Raji (cell line): ENCODE results near the gene LPO.

ENCODE experiments used
- POLR2A ChIP-seq: IDR thresholded peaks from 2 replicates; pipeline ENCODE4 v1.6.1; 2011; ENCODE audit warnings: low read depth, low read length, control low read depth; ENCODE audit not compliant: insufficient read depth

LPO gene

GRCh38 chr17:58277107-58277801, 38.9 kb downstream of the LPO start:
- TF ChIP-seq POLR2A, result no peak

- no peak for TF ChIP-seq POLR2A
These were observed 39.6 kb downstream of the LPO start for GRCh38 chr17:58277802-58278595.

- no peak for TF ChIP-seq POLR2A
These were observed 40.3 kb downstream of the LPO start for GRCh38 chr17:58278661-58279015.

- TF ChIP-seq POLR2A, result no peak
These were observed 40.8 kb downstream of the LPO start for GRCh38 chr17:58279016-58279711.

- no peak for TF ChIP-seq POLR2A
These were observed 41.5 kb downstream of the LPO start for GRCh38 chr17:58279736-58280479.

GRCh38 chr17:58280480-58281217, 42.3 kb downstream of the LPO start, which contains the start of gene MPO:
Gene MPO (minus strand): TSS chr17:58280935. CDS start chr17:58280758, 177 bp downstream.
- no peak for TF ChIP-seq POLR2A

- no peak for TF ChIP-seq POLR2A
These were observed 43.2 kb downstream of the LPO start for GRCh38 chr17:58281511-58282011.

GRCh38 chr17:58282442-58282841, 44.1 kb downstream of the LPO start:
- TF ChIP-seq POLR2A, result no peak

GRCh38 chr17:58283674-58284612, 45.6 kb downstream of the LPO start:
- no peak for TF ChIP-seq POLR2A

- no peak for TF ChIP-seq POLR2A
These were observed 46.4 kb downstream of the LPO start for GRCh38 chr17:58284613-58285421.

GRCh38 chr17:58285422-58285810, 47.0 kb downstream of the LPO start:
- TF ChIP-seq POLR2A, result no peak

GRCh38 chr17:58289869-58290268, 51.5 kb downstream of the LPO start:
- no peak for TF ChIP-seq POLR2A
